NCI-H446 treated with DMSO at 0.1 percent for 48 hours (cell line): ENCODE measurements around the gene GJE1.
"Not testable (repeated sequence)": the region's sequence is repeated elsewhere in the genome, so short reads cannot be mapped to it uniquely, and the experiment has no call there.

Experiments used
- DNase-seq: peaks from one replicate; lab custom pipeline; 2025; lab: John Stamatoyannopoulos, UW

The GJE1 gene, protein sequence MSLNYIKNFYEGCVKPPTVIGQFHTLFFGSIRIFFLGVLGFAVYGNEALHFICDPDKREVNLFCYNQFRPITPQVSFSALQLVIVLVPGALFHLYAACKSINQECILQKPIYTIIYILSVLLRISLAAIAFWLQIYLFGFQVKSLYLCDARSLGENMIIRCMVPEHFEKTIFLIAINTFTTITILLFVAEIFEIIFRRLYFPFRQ

DNA sequence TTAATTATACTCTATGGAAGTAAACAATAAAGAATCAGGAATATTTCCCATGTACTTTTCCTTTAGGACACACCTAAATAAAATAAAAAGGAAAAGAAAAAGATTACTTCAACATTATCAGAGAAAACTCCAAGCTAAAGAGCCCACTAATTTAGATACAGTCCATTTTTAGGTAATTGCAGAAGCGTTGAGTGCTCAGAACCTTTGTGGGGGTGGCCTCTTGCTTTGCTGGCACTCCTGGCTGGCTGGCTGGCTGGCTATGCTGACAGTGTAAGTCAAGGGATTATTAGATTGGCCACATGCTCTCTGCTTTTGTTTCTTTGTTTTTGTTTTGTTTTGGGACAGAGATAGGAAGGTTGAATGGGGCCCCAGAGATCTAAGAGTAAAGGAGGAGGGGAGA, at the start of gene GJE1:
TSS of gene GJE1 (plus strand) at position 301 of the 400 bp plus-strand sequence. CDS start 234 bp downstream, outside the sequence.
- DNase-seq: no peak

DNA sequence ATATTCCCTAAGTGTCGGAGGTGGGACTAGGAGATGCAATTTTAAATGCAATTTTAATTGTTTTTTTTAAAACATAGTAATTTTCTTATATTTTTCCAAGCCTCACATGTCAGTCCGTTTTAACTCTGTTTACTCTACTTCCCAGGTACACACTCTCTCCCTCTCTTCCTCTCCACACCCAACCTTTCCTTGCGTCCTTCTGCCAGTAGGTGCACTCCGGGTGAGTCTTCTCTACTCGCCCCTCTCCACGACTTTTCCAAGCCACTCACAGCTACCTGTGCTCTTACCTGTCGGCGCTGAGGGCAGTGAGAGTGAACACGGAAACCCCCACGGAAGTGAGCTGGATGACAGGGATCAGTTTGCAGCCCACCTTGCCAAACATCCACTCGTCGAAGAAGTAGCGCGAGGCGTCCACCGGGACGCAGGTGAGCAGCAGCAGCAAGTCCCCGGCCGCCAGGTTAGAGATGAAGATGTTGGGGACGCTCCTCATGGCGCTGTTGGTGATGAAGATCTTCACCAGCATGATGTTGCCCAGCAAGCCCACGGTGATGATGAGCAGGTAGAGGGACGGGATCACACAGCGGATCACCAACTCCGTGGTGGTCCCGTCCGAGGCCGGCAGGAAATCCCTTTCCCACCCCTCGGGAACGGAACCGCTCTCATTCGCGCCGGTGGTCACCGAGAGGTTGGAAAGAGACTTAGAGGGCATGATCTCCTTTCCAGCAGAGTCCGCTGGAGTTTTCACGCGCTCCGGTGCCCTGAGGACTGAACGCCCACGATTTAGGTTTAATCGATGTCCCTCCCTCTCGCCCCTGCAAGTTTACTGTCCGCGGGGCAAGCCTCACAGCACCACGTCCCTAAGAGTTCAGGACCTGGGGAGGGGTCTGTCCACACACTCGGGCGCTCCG, 44.5 kb upstream of the GJE1 start:
- no peak for DNase-seq

DNA sequence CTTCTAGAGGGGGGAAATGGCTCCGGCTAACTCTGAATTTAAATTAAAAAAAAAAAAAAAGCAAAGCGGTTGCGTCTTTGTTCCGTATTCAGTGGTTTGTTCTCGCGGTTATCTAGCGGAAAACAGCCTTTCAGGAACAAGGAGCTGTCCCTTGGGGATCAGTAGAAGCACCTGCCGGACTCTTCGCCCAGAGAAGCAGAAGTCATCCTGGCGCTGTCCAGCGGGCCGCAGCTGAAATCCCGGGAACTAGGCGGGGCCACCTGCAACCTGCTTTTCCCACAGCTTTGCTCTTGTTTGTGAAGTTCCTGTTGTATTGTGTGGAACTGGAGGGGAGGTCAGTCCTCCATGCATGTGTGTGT, 43.9 kb upstream of the GJE1 start:
- no peak for DNase-seq

DNA sequence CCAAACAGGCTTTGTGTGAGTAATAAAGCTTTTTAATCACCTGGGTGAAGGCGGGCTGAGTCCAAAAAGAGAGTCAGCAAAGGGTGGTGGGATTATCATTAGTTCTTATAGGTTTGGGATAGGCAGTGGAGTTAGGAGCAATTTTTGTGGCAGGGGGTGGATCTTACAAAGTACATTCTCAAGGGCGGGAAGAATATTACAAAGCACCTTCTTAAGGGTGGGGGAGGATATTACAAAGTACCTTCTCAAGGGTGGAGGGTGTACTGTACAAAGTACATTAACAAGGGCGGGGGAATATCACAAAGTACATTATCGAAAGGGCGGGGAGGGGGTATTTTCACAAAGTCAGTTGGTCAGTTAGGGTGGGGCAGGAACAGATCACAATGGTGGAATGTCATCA, 27.9 kb upstream of the GJE1 start:
- DNase-seq: not testable (repeated sequence)

DNA sequence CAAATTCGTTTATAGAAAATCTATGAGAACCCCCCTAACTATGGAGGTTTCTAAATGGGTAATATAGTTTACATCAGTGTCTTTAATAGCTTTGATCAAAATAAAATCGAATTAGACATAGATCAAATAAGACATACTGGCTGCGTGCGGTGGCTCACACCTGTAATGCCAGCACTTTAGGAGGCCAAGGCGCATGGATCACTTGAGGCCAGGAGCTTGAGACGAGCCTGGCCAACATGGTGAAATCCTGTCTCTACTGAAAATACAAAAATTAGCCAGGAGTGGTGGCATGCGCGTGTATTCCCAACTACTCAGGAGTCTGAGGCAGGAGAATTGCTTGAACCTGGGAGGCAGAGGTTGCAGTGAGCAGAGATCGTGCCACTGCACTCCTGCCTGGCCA, 21.9 kb upstream of the GJE1 start:
- DNase-seq: not testable (repeated sequence)

DNA sequence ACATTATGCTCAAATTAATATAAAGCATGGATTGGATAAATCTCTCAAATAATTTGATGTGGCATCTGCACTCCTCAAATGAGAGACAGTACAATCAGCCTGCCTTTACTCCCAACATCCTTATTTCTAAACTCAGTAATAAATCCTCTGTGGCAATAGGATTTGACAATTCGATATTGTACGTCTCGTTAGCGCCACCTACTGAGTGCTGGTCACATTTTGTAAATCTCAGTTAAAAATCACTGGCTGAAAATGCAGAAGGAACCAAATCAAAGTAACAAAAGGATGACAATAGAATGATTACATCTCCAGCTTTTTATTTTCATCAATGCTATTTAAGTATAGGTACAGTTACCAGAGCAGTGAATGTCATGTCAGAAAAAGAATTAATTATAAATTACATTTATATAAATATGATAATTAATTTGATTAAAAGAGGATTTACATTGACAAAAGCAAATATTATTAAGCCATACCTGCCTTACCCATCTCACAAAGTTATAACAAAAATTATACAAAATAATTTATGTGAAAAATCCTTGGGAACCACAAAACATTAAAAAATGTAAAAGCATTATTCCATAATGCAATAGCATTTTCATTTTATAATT, 20.2 kb upstream of the GJE1 start:
- DNase-seq: peak; percentile 24

DNA sequence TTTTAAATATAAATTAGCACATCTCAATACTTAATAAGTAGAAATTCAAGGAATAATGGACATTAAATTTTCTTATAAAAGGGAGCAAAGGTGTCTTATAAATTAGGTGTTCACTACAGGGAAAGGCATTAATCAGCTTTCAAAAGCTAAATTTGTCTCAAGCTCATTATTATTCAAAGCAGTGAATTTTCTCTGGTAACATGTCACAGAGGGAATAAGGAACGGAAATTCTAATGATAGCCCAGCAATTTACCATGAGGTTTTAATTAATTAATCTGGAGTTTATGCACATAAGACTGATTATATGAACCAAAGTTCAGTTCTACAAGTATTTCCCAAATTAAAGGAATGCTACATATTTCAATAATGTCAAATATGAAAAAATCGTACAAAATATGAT, 15.4 kb upstream of the GJE1 start:
- no peak for DNase-seq

DNA sequence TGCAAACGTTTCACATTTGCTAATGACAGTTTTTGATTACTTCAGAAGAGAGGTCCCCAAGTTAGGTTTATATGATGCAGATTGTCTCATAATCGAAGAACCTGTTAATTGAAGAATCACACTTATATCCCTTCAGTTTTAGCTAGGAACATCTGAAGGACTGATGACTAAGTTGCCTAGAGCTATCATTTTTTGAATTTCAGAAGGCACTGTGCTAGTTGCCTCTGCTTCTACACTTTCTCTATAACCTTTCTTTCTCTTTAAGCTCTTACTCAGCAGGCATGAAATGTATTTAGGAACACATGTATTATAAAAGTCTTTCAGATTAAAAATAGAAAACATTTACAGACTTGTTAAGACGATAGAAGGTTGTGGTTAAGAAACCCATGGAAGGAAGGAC, 14.4 kb upstream of the GJE1 start:
- DNase-seq: no peak

DNA sequence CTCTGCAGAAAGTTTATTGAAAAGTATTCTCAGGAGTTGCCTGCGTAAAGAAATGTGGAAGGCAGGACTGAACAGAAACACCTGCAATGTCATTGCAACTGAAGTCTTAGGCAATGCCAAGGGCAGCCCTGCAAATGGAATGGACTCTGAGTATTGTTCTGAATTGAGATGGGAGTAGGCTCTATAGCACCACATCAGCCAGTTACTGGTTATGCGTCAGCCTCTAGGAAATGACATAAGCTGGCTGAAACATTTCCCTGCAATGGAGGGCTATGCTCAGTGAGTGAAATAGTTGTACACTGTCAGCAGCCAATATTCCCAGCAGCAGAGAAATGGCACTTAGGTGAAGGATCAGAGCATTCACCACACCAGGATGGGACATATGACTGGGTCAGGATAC, 13.8 kb upstream of the GJE1 start:
- no peak for DNase-seq

DNA sequence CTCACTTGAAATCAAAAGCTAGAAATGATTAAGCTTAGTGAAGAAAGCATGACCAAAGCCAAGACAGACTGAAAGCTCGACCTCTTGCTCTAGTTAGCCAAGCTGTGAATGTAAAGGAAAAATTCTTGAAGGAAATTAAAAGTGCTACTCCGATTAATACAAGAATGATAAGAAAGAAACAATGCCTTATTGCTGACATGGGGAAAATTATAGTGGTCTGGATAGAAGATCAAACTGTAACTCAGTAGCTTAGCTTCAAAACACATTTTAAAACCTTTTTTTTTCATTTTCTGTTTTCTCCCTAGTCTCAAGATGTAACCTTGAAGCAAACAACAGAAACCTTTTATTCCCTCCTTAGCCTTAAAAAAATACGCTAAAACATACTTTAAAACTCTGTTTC, 11.4 kb upstream of the GJE1 start:
- no peak for DNase-seq

DNA sequence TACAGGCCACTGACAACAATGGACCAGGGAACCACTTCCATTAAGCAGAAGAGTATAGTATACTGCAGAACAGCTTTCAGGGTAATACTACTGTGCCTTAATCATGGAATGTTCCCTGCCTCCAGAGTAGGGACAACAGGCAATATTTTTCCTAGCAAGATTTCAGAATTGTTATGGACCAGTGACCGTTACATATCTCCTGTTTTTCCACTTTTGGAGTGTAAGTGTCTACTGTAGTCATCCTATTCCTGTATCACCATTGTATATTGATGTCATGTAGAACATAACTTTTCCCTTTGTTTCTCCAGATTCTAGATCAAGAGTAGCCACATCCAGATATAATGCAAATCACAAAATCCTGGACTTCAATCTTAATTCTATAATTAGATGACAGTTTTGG, 1.9 kb upstream of the GJE1 start:
- DNase-seq: no peak

DNA sequence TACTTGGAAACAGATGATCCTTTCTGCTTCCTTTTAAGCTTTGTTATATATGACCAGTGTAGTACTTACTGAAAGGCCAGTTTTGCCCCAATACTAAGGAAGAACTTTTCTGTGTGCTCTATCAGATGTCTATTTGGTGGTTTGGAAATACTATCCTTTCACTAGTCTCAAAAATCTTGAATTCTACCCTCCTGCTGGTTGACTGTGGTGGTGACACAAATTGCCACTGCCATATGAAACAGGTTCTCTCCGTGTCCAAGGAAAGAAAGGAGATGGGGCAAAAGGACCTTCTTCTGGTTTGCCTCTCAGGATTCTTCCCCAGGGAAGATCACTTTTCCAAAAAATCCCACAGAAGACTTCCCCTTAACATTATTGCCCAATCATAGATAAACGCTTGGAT, 6.2 kb downstream of the GJE1 start:
- DNase-seq: no peak

DNA sequence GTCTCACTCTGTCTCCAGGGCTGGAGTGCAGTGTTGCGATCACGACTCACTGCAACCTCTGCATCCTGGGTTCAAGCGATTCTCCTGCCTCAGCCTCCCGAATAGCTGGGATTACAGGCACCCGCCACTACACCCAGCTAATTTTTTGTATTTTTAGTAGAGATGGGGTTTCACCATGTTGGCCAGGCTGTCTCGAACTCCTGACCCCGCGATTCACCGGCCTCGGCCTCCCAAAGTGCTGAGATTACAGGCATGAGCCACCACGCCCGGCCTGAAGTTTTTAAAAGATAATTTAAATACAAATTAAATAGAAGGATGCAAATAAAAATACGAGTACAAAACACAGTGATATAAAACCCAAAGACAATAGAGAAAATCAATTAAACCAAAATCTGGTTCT, 8.8 kb downstream of the GJE1 start:
- not testable (repeated sequence) for DNase-seq

DNA sequence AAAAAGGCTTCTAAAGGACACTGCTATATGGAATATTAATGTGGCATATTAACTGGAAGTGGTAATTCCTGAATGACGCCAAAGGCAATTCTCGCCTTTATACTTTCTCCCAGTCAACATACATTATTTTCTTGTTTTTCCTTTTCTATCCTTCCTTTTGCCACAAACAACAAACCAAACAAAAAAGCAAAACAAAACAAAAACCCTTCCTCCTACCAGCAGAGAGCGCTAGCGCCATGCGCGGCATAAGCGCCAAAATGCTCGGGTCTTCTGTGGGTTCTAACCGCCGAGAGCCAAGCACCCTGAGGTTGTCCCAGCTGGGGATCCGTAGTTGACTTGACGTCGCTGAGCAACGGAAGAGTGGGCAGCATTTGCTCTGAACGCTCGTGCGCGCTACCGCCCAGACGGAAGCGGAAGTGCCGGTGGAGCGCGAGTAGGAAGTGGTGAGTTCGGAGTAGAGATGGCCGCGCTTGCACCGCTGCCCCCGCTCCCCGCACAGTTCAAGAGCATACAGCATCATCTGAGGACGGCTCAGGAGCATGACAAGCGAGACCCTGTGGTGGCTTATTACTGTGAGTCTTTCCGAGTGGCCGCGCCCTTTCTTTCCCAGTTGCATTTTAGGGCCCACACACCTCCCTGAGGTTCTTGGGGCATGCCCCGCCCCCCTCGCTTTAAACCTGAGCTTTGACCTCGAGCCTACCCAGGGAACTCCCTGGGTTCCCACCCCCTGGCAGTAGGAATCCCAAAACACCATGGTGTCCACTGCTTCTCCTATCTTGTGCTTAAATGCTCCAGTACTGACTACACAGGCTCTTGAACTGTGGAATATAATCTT, 14.3 kb downstream of the GJE1 start, which contains the start of the genes NMBR and VTA1:
TSS of gene NMBR (minus strand) at position 295 of the 835 bp plus-strand sequence. CDS start 58,464 bp downstream, outside the sequence.
TSS of gene VTA1 (plus strand) at position 436 of the 835 bp plus-strand sequence. CDS start at position 461, 25 bp downstream.
- peak; percentile 96 for DNase-seq

DNA sequence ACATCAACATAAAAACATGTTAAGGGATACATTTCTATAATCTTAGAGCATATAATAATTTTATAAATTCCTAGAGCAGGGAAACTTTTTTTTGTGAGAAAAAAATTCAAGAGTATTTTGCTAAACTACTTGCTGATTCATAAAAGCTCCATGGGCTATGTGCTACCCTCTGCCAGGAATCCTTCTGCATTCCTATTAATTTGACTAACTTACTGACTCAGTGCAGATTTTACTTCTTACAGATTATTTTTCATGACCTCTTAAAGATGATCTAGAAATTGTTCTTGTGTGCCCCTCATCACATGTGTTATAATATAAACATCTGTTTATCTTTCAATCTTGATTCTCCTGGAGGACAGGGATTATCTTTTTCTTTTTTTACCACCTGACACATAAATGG, 20.0 kb downstream of the GJE1 start:
- no peak for DNase-seq

DNA sequence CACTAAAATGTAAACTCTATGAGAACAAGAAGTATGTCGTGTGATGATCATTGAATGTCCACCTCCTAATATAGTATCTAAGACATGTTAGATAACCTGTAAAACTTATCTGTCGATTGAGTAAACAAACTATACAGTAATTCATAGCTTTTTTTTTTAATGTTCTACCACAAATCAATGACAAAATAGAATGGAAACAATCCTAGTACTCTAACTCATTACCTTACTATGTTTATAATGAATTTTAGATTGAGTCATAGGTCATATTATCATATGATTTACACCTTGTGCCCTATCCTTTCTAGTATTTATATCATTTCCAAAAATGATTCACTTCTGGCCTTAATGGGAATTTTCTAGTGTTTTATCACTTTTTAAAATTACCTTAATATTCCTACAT, 20.5 kb downstream of the GJE1 start:
- no peak for DNase-seq

DNA sequence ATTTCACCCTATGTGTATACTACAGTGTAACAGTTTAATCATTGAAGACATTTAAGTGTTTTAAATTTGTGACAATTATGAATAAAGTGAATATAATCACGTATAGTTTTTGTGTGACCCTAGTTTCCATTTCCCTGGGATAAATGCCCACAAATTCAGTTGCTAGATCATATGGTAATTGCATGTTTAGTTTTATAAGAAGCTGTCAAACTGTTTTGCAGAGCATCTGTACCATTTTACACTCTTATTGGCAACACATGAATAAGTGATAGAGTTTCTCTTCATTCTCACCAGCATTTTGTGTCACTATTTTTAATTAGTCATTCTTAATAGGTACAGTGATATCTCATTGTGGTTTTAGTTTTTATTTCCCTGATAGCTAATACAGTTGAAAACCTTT, 21.6 kb downstream of the GJE1 start:
- DNase-seq: no peak

DNA sequence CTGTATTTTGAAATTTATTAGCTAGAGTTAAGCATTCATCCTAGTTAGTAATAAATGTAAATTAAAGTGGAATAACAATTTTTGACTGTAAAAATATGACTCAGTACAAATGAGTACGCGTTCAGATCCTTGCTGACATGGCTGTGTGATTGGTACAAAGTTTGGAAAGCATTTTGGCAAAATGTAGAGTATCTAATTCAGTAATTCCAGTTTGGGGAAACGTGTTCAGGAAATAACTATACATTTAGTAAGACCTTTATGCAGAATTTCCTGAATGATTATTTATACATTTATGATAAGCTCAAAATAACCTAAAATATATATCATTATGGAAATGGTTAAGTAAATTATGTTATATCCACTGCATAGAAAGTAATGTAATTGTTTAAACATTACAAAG, 22.4 kb downstream of the GJE1 start:
- DNase-seq: no peak

DNA sequence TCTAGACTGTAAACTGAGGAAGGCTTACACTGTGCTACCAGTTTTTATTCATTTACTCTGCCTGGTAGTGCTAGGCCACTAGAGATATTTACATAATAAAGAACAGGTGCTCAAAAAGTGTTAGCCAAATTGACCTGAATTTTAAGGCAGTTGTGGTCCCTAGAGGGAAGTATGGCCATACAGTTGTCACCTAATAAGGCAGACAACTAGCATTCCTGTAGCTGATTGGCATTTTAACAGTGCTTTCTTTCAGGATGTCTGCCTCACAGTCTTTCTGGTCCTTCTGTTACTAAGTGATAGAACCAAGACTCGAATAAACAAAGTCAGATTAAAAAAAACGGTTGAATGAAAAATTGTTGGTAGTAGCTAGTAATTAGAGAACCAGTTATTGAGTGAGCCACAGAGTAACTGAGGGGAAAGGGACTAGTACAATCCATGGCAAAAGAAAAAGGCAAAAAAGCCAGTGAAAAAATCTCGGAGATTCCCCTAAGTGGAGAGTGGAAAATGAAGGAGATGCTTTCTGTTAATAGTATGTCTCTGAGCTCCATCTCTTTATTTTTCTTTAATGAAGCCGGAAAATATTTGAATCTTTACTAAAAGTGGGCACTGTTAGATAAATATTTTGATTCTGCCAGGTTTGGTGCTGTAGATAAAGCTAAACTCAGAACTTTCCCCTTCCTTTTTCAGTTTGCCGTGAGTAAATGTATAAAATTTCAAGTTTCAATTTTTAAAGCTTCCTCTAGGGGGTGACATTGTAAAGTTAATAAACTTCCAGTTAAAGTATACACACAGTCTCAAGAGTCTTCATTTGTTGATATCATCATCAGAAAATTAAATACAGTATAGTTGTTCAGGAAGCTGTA, 23.4 kb downstream of the GJE1 start:
- no peak for DNase-seq

DNA sequence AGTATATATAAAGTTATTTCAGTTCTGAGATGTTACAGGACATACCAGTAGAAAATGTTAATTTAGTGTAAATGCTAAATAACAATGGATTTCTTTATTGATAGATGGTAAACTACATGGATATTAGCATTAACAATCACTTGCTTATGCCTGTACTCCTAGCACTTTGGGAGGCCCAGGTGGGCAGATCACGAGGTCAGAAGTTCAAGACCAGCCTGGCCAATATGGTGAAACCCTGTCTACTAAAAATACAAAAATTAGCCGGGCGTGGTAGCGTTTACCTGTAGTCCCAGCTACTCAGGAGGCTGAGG, 24.0 kb downstream of the GJE1 start:
- DNase-seq: not testable (repeated sequence)

DNA sequence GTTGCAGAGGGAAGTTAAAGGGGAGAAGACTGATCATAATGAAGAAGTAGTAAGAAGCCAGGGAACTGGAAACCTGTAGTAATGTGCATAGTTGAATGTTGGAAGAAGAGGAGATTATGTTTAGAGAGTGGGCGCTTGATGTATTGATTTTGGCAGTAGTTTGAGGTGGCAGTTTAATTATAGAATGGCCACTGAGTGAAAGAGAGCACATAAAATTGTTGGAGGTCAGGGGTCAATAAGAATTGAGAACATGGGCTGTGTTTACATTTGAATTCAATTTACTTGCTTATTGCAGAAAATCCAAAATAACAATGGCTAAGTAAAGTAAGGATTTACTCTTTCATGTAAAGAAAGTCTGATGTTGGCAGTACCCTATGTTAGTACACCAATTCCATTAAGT, 30.1 kb downstream of the GJE1 start:
- DNase-seq: no peak
